Loucy (cell line): ENCODE data around the gene TBC1D2.

Experiments
- EZH2phosphoT487 ChIP-seq: fragments of 200-600 bp; IDR thresholded peaks from 2 replicates; pipeline ENCODE4 v1.6.1; 2018; ENCODE audit warnings: antibody characterized with exemption, mild to moderate bottlenecking, moderate library complexity, borderline replicate concordance
- TF ChIP-seq, protein P1 (sequence below): fragments of 200-600 bp; sonication (generic); conservative IDR thresholded peaks from 2 replicates; pipeline ENCODE4 v1.5.1; 2014; ENCODE audit warnings: mild to moderate bottlenecking, antibody characterized with exemption, low read length

DNA sequence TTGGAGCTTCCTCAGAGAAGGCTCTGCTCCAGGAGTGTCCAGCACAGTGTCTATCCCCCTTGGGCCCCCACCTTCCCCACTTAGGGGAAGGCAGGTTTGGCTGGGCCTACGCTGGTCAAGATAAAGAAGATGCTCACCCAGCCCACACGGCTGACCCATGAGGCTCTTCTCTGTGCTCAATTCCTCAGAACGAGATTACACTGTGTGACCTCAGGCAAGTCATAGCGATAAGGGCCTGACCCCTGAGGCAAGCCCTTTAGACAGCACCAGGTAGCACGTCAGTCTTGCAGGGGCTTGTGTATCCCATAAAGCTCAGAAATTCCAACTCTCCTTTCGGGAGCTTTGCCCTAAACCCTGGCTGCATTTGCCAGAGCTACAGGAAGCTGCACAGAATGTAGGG is 95.7 kb downstream of the TBC1D2 start:
- TF ChIP-seq, protein P1, sequence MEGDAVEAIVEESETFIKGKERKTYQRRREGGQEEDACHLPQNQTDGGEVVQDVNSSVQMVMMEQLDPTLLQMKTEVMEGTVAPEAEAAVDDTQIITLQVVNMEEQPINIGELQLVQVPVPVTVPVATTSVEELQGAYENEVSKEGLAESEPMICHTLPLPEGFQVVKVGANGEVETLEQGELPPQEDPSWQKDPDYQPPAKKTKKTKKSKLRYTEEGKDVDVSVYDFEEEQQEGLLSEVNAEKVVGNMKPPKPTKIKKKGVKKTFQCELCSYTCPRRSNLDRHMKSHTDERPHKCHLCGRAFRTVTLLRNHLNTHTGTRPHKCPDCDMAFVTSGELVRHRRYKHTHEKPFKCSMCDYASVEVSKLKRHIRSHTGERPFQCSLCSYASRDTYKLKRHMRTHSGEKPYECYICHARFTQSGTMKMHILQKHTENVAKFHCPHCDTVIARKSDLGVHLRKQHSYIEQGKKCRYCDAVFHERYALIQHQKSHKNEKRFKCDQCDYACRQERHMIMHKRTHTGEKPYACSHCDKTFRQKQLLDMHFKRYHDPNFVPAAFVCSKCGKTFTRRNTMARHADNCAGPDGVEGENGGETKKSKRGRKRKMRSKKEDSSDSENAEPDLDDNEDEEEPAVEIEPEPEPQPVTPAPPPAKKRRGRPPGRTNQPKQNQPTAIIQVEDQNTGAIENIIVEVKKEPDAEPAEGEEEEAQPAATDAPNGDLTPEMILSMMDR: no peak
- no peak for TF ChIP-seq EZH2phosphoT487
